OCI-LY3 (cell line): ENCODE measurements around the gene PCK2.

Experiments
- CTCF ChIP-seq: fragments of 200-600, 300-600 bp; sonication (generic); IDR thresholded peaks from 2 replicates; pipeline ENCODE4 v1.5.1; 2014; ENCODE audit warnings: antibody characterized with exemption, low read length, low read depth
- EZH2phosphoT487 ChIP-seq: fragments of 200-600 bp; shearing (Covaris generic); IDR thresholded peaks from 2 replicates; pipeline ENCODE4 v1.6.1; 2018; ENCODE audit warnings: antibody characterized with exemption, mixed run types, low read depth

- TF ChIP-seq CTCF: no peak
- no peak for TF ChIP-seq EZH2phosphoT487
Observed at GRCh38 chr14:24060443-24060842, 33.7 kb upstream of the PCK2 start.
